ENCODE measurements around the gene PPP2R2C.

PPP2R2C gene

DNA sequence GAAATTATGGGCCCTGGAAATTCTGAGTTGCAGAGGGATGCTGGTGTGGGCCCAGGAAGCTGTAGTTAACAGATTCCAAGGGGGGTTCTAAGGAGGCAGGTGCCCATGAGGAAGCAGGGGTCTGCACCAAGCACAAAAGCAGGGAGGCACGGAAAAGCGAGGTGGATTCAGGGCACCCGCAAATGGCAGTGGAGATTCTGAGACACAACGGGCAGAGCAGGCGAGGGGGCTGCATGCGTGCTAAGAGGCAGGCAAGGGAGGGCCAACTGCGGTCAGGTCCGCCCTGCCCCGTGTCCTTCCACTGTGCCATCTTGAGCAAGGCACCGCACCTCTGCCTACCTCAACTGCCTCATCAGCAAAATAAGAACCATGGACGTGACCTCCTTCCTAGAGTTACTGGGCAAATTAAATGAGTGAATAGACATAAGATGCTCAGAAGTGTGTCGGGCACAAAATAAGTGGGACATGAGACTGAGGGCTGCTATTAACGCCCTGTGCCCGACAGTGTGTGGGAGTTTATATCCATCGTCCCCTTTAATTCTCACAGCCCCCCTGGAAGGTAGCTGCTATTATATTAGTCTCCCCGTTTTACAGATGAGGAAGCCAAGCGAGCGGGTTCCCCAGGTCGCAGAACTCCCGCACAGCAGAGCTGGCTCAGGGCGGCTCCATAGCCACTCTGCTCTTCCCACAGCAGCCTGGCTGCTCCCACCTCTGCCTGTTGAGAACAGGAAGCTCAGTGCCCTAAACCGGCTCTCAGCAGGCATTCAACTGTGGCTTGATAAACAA, 67.6 kb downstream of the PPP2R2C start:
- DNase-seq = no peak

- DNase-seq = no peak
Observed at GRCh38 chr4:6403400-6403685, 69.1 kb downstream of the PPP2R2C start.

- DNase-seq = no peak
Observed at GRCh38 chr4:6402566-6403399, 69.6 kb downstream of the PPP2R2C start.

GRCh38 chr4:6401797-6402196, 70.6 kb downstream of the PPP2R2C start:
- no peak for DNase-seq

DNA sequence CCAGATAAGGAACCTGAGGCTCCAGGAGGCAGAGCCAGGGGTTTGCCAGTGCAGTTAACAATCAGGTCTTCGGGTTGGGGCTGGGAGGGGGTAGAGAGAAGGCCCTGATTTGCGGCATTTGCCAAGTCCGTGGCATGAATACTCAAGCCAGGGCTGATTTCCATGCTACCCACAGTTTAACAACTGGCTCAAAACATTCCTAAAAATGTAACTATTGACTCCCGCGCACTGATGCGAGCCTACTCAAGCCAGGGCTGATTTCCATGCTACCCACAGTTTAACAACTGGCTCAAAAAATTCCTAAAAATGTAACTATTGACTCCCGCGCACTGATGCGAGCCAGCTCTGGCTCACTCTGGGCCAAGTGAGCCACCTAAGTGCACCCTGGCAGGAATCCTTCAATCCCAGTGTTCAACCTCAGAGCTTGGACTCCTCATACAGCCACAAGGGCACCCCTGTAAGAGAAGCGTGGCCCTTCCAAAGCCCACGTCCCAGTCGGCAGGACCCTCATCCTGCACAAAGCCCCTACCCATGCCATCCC, 75.6 kb downstream of the PPP2R2C start:
- DNase-seq = no peak

GRCh38 chr4:6395466-6396228, 76.8 kb downstream of the PPP2R2C start:
- DNase-seq = no peak

GRCh38 chr4:6394671-6395081, 77.7 kb downstream of the PPP2R2C start:
- DNase-seq = no peak

- DNase-seq = no peak
Observed at GRCh38 chr4:6393544-6394475, 78.6 kb downstream of the PPP2R2C start.

- no peak for DNase-seq
Observed at GRCh38 chr4:6393066-6393465, 79.3 kb downstream of the PPP2R2C start.

DNA sequence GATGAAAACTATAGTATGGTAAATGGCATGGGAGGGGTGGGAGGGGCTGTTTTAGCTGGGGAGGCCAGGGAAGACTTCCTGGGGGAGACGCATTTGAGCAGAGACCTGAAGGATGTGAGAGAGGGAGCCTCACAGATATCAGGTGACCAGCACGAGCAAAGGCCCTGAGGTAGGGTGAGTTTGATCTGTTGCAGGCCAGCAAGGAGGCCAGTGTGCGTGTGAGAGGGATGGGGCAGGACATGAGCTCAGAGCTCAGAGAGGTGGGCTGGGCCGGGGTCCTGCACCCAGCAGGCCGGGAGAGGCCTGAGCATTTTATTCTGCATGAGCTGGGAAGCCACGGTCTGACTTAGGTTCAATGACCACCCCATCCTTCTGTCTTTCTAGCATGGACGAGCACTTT, 80.0 kb downstream of the PPP2R2C start:
- no peak for DNase-seq

DNA sequence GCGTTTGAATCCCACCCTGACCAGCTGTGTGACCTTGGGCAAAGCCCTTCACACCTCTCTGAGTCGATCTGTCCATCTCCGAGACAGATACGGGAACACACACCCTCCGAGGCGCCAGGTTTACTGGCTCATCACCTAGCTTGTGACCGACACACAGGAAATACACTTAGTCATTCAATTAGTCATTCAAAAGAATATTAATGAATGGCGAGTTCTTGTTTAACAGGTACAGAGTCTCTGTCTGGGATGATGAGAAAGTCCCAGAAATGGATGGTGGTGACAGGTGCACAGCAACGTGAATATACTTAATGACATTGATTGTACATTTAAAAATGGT, 80.6 kb downstream of the PPP2R2C start:
- no peak for DNase-seq

DNA sequence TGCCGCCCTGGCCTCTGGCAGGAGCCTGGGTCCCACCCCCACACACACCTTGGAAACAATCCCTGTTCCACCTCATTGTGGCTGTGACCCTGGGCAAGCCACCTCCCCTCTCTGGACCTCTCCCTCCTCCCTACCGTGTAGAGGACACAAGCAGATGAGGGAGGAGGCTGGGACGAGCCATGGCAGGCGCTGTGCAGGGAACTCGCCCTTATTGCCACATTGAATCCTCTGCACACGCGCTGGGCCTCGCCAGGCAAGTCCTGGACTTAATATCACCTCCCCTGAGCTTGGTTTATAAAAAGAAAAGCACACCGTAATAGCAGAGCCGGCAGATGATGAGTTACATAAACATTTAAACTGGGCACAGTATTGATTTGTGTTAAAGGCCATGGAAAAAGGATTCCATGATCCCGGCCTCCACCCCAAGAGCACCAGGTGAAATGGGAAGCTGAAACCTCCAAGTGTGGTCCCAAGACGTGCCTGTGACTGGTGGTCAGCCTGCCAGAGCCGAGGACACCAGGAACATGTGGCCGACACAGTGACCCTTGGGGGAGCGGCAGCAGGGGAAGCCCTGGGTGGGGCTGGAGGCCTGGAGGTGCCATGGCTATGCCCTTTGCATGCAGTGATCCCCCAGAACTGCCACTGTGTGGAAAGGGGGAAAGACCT, 81.1 kb downstream of the PPP2R2C start:
- no peak for DNase-seq

GRCh38 chr4:6390356-6390755, 82.1 kb downstream of the PPP2R2C start:
- peak in 26 of 56 donors; percentile 9 to 77 (median 40) for DNase-seq

- no peak for DNase-seq
Observed at GRCh38 chr4:6389142-6389825, 83.1 kb downstream of the PPP2R2C start.

- no peak for DNase-seq
Observed at GRCh38 chr4:6388713-6389112, 83.7 kb downstream of the PPP2R2C start.

DNA sequence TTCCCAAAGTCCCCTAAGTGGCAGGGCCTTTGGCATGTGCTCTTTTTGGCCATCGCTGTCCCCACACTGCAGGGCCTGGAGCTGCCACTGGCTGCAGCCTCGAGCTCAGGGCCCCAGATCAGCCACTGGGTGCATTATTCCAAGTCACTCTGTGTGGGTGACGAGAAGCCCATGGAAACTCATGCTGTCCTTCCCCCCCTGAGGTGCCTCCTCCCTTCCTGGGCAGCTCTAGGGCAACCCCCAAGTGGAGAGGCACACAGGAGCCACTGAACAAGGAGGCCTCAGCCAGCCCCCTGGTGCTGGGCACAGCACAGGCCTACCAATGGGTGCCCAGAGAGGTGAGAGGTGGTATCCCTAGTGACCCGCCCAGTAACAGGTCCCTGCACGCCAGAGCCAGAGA, 84.5 kb downstream of the PPP2R2C start:
- no peak for DNase-seq

DNA sequence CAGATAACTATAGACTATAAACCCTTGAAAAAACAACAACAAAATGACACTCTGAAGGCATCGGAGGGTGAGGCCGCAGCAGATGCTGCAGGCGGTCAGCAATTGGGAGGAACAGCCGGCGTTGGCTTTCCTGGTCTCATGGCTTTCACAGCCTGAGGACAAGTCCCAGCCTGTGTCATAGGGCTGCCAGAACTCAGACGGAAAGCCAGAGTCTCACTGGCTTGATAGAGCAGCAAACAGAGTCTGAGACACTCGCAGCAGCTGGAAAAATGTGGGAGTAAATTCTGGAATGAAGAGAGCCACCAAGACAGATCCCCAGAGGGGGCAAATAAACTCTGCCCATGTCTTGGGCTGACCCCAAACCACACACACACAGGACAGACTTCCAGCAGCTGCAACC, 86.3 kb downstream of the PPP2R2C start:
- no peak for DNase-seq

DNA sequence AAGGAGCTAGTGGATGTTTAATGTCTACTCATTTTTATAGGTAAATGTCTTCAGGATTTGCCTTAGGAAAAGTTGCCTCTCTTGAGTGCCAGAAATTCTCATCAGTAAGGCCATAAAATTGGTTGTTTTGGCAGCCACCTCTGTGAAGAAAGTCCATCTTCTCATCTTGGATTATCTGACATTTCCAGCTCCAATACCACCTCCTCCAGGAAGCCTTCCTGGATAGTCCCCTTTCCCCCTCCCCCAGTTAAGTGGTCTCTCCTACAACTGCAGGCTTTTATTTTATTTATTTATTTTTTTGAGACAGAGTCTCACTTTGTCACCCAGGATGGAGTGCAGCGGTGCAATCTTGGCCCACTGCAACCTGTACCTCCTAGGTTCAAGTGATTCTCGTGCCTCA, 87.1 kb downstream of the PPP2R2C start:
- DNase-seq = no peak

GRCh38 chr4:6384541-6384940, 87.9 kb downstream of the PPP2R2C start:
- DNase-seq = no peak

GRCh38 chr4:6383929-6384328, 88.5 kb downstream of the PPP2R2C start:
- no peak for DNase-seq

Measured in amygdala (tissue), 56 donors.